NCI-H1694 (cell line): ENCODE data around the gene ECEL1.
"Not testable (repeated sequence)": the region's sequence is repeated elsewhere in the genome, so short reads cannot be mapped to it uniquely, and the experiment has no call there.

Experiments used
- DNase-seq: peaks from one replicate; lab custom pipeline; 2025; lab: John Stamatoyannopoulos, UW

Gene ECEL1

GRCh38 chr2:232441922-232442321 lies 45.7 kb downstream of the ECEL1 start:
- DNase-seq: not testable (repeated sequence)

DNA sequence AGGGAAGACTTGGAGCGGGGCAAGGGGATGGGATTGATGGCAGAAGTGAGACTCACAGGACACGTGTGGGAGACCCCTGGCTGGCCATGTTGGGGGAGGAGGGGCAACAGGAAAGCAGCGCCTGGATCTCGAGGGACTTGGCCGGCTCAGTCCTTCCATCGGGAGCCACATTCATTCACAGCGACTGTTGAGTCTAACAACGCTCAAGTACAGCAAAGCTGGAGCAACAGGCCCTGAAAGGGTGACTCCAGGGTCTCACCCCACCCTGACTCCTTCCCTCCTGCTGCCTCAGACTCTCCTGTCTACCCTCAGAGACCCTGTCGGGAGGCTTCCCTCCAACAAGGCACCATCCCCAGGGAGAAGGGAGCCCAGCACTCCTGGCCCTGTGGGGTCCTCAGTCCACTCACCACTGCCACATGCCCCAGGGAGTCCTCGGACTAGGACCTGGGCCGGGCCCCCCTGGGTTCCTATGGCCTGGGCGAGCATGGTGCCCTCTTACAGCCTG lies 46.4 kb downstream of the ECEL1 start:
- DNase-seq: no peak

DNA sequence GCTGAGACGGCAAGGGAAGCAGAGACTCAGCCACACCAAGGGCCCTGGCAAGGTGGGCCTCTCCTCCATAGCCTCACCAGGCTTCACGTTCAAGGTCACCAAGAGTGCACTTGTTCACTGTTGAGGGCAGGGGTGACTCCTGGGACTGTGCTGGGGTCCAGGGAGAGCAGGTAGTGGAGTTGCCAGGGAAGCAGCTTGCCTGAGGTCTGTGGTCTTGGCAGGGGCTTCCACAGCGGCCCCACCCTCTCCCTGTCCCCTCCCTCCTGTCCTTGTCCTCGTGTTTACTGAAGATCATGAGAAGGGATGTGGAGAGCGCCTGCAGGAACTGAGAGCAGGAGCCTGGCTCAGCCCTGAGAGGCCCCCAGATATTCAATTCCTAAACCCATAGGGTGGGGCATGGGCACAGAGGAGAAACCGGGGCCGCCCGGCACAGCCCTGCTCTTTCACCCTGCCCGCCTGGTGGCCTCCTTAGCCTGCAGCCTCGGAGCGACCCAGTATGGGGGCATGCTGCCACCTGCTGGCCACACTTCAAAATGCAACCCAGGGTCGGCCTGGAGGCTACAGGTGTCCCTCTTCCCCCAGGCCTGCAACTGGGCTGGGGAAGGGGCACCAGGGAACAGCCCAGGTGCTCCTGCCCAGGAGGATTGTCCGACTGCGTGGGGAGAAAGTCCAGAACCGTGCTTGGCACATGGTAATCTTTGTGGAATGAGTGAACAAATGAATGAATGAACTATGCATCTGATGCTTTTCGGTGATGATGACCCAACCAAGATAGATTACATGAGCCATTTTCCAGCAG lies 47.2 kb downstream of the ECEL1 start:
- peak; percentile 72 for DNase-seq

GRCh38 chr2:232439758-232440135 lies 47.9 kb downstream of the ECEL1 start:
- DNase-seq: no peak

DNA sequence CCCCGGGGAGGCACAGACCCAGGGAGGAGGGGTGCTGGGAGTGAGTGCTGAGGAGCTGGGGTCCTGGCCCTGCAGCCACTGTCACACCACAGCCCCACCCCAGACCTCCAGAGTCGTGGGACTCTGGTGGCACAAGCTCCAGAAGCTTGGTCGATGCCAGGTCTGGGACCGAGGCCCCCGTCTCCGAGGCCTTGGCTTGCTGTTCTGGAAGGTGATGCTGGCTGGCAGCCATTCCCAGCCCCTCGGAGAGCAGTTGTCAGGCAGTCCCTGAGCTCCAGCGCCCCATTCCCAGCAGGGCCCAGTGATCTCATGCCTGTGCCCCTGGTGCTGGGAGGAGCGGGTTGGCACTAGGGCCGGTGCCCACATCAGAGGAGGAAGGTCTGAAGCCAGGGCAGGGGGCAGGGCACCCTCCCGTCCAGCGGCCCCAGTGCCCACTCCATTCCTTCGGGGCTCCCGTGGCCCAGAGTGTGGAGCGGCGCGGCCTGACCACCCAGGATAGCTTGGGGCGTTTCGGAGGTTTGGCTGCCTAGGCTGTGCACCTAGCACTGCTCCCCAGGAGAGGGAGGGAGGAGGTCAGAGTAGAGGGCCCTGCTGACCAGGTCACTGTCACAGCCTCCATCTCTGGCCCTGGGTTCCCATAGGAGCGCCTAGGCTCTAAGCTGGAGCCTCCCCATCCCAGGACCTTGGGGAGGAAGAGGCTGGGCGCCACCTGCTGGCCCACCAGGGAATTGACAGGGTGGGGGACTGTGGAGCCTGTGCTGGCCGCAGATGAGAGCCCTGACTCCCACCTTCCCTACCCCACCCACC lies 48.5 kb downstream of the ECEL1 start:
- DNase-seq: no peak

GRCh38 chr2:232438091-232438490 lies 49.5 kb downstream of the ECEL1 start:
- no peak for DNase-seq

DNA sequence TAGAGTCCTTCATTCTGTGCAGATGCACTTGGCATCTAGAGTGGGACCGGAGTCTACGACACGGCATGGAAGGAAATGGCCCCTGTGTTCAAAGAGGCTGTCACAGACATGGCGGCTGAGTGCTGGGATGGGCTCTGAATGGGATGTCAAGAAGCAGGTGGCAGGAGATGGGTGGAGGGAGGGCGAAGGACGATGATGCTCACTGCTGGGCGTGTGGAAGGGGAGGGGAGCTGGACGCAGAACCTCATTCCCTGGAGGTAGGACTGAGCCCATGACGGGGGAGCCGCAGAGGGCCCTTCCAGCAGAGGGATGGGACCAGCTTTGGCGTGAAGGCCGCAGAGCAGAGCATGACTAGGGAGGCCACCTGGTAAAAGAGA lies 50.5 kb downstream of the ECEL1 start:
- no peak for DNase-seq

DNA sequence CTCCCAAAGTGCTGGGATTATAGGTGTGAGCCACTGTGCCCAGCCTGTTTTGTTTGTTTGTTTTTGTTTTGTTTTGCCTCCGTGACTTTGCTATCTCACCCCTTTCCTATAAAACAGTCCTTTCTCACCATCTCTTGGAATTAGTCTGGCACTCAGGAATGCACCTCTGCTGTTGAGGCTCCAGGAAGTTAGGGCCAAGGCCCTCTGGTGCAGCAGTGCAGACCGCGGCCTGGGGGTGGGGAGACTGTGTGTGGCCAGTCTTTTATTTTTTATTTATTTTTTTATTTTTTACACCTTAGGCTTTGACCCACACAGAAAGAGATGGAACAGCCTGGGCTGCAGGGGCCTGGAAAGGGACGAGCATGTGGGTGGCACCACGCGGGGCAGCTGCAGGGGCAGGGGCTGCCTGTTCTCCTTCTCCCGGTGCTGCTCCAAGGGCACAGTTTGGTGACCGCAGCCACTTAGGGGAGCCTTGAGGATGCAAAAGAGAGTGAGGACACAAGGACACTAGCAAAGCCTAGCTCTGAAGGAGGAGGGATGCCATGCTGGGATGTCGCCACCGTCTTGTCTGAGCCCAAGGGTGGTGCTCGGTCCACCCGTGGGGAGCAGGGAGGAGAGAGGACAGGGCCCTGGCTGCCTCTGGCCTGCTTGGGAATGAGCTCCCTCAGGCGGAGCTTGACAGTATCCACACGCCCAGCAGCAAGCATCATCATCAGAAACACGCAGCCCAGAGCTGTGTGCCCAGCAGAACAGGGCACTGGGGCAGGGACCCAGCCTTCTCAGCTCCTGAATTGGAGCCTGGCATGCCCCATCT lies 51.0 kb downstream of the ECEL1 start:
- no peak for DNase-seq

- DNase-seq: no peak
Observed at GRCh38 chr2:232435805-232436204, 51.8 kb downstream of the ECEL1 start.

DNA sequence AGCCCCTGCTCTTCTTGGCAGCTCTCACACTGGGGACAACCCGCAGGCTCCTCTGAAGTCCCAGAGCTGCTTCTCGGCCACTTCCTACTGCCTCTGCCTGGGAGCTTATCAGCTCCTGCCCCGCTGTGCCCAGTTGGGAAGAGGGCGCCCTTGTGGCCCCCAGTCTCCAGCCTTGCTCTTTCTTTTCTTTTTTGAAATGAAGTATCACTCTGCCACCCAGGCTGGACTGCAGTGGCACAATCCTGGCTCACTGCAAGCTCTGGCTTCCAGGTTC lies 52.3 kb downstream of the ECEL1 start:
- DNase-seq: no peak

- DNase-seq: no peak
Observed at GRCh38 chr2:232434563-232435374, 52.9 kb downstream of the ECEL1 start.

DNA sequence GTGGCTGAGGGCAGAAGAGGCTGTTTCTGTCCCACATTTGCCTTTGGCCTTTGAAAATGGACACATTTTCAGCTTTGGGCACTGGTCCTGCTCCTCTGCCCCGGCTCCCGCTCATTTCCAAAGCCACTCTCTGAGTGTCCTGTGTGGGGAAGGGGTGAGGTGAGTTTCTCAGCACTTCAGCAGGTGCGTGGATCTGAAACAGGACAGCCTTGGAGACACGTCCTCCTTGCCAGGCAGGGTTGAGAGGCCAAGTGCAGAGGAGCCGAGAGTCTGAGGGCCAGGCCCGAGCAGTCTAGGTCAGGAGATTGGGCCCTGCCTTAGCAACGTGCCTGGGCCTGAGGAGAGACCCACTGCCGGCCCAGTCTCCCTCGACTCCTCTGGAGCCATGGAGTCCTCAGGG lies 53.5 kb downstream of the ECEL1 start:
- no peak for DNase-seq

DNA sequence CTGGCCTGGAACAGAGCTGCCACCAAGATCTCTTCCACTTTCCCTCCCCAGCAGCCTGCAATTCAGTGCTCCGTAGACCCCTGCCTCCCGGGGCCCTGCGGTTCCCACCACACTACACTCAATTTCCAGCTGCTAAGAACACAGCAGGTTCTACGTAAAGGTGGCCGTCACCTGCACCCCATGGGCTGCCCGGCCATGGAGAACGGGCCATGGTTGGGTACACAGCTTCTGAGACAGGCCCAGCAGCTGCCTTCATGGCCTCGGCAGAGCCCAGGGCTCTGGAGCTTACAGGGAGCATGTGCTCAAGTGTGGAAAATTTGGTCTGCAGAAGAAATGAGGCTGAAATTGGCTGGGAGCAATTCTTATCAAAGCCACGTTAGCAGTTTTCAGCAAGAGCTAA lies 54.0 kb downstream of the ECEL1 start:
- DNase-seq: not testable (repeated sequence)

DNA sequence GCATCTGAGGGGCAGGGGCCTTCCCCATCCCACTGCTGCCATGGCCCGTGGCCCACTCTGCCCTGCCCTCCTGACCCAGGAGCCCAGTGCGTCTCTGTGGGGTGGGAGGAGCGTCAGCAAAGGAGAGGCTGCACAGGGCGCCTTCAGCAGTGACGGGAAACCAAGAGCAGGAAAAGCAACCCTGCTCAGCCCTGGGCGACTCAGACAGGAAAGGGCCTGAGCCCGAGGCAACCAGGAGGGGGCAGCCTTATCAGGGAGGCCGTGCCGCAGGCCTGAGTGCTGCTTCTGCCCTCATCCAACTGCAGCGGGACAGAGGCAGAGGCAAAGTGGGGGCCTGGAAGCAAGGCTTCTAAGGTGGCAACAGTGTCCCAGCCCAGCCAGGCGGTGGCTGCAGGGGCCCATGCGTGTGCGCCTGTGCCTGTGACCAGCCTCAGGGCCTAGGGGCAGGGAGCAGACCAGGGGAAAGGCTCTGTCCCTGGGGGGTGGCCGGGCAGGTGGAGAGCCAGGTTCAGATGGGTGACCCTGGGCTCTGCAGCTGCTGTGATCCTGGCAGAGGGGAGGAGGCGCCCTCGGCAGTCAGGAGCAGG lies 54.9 kb downstream of the ECEL1 start:
- DNase-seq: no peak

GRCh38 chr2:232431705-232432590 lies 55.7 kb downstream of the ECEL1 start:
- no peak for DNase-seq
